Measurements from ENCODE around the gene PPP1R9A. TPM values are rescaled to one million over a fixed set of nuclear protein-coding genes. Genes with fewer than 3 reads are reported as not detected.

The PPP1R9A gene
- total RNA-seq, 4 donors from 2014 or later = 5.9 to 38.2 (median 13.7) TPM

GRCh38 chr7:95011995-95012394 lies 104.6 kb downstream of the PPP1R9A start:
- DNase-seq = no peak
- intact Hi-C loops (cut with DNase I; ENCODE audit: low total_unique reads) = no loop called here
- no peaks in the 10 kb centered on the region for H3K36me3 ChIP-seq
- H3K27me3 ChIP-seq = no peaks in the 10 kb centered on the region
- no peak overlapping the region for H3K27ac ChIP-seq
- no peak for ATAC-seq
- H3K4me1 ChIP-seq = no peaks in the 10 kb centered on the region
- in situ Hi-C loops (cut with MboI; ENCODE audit: low sequenced_read_pairs in 4 of 4) = no loop called here
- H3K9me3 ChIP-seq = no peaks in the 10 kb centered on the region
- TF ChIP-seq CTCF (IDR thresholded peaks at IDR 0.05 in 4 of 5, conservative IDR thresholded peaks at IDR 0.05 in 1 of 5) (no peak), POLR2A (IDR thresholded peaks at IDR 0.05) (no peak)
- no peak overlapping the region for H3K4me3 ChIP-seq

- intact Hi-C loops (cut with DNase I; ENCODE audit: low total_unique reads) (no loop called here), in situ Hi-C loops (cut with MboI; ENCODE audit: low sequenced_read_pairs in 4 of 4) (no loop called here)
- TF ChIP-seq CTCF (IDR thresholded peaks at IDR 0.05 in 4 of 5, conservative IDR thresholded peaks at IDR 0.05 in 1 of 5) (no peak), POLR2A (IDR thresholded peaks at IDR 0.05) (no peak)
- Histone ChIP-seq H3K36me3 (no peaks in the 10 kb centered on the region), H3K27me3 (no peaks in the 10 kb centered on the region), H3K4me3 (no peak overlapping the region), H3K9me3 (no peaks in the 10 kb centered on the region), H3K4me1 (no peaks in the 10 kb centered on the region), H3K27ac (no peak overlapping the region)
- ATAC-seq (no peak), DNase-seq (no peak)
These were observed 110.6 kb downstream of the PPP1R9A start for GRCh38 chr7:95018021-95018420.

GRCh38 chr7:95026018-95026417 lies 118.6 kb downstream of the PPP1R9A start:
- Histone ChIP-seq H3K36me3 (no peaks in the 10 kb centered on the region), H3K4me1 (no peaks in the 10 kb centered on the region), H3K9me3 (peaks cover 0 to 3% (median 0%) of the 10 kb centered on the region in 3 donors), H3K4me3 (no peak overlapping the region), H3K27me3 (no peaks in the 10 kb centered on the region), H3K27ac (no peak overlapping the region)
- intact Hi-C loops (cut with DNase I; ENCODE audit: low total_unique reads) (no loop called here), in situ Hi-C loops (cut with MboI; ENCODE audit: low sequenced_read_pairs in 4 of 4) (no loop called here)
- TF ChIP-seq POLR2A (IDR thresholded peaks at IDR 0.05) (no peak), CTCF (IDR thresholded peaks at IDR 0.05 in 4 of 5, conservative IDR thresholded peaks at IDR 0.05 in 1 of 5) (no peak)
- DNase-seq = no peak
- no peak for ATAC-seq

GRCh38 chr7:95026421-95027072 lies 119.2 kb downstream of the PPP1R9A start:
- no peak for DNase-seq
- Histone ChIP-seq H3K9me3 (peaks cover 0 to 3% (median 0%) of the 10 kb centered on the region in 3 donors), H3K4me3 (no peak overlapping the region), H3K4me1 (no peaks in the 10 kb centered on the region), H3K27me3 (no peaks in the 10 kb centered on the region), H3K36me3 (no peaks in the 10 kb centered on the region), H3K27ac (no peak overlapping the region)
- intact Hi-C loops (cut with DNase I; ENCODE audit: low total_unique reads) (no loop called here), in situ Hi-C loops (cut with MboI; ENCODE audit: low sequenced_read_pairs in 4 of 4) (no loop called here)
- ATAC-seq = no peak
- TF ChIP-seq POLR2A (IDR thresholded peaks at IDR 0.05) = no peak

GRCh38 chr7:95027234-95027872 lies 120.0 kb downstream of the PPP1R9A start:
- peaks cover 0 to 3% (median 0%) of the 10 kb centered on the region in 3 donors for H3K9me3 ChIP-seq
- no peak overlapping the region for H3K4me3 ChIP-seq
- TF ChIP-seq POLR2A (IDR thresholded peaks at IDR 0.05) (no peak), CTCF (IDR thresholded peaks at IDR 0.05 in 4 of 5, conservative IDR thresholded peaks at IDR 0.05 in 1 of 5) (no peak)
- no peaks in the 10 kb centered on the region for H3K27me3 ChIP-seq
- H3K27ac ChIP-seq = no peak overlapping the region
- H3K36me3 ChIP-seq = no peaks in the 10 kb centered on the region
- no peak for ATAC-seq
- DNase-seq = no peak
- in situ Hi-C loops (cut with MboI; ENCODE audit: low sequenced_read_pairs in 4 of 4) (no loop called here), intact Hi-C loops (cut with DNase I; ENCODE audit: low total_unique reads) (no loop called here)
- no peaks in the 10 kb centered on the region for H3K4me1 ChIP-seq
